Chondrocyte (in vitro differentiated cells): ENCODE data around the gene PDGFRB. TPM values are rescaled to one million over a fixed set of nuclear protein-coding genes. Genes with fewer than 3 reads are reported as not detected.

ENCODE experiments used
- DNase-seq: peaks from one replicate; pipeline ENCODE4 v3.0.0; 2021; ENCODE audit warnings: mixed read lengths, low spot score
- H3K27ac Mint-ChIP-seq: one replicate; pipeline ENCODE4 v1.8.0; 2021; ENCODE audit warnings: mild to moderate bottlenecking, moderate library complexity, mixed read lengths; ENCODE audit not compliant: unreplicated experiment
- H3K27me3 Mint-ChIP-seq: 2 replicates; pipeline ENCODE4 v1.8.0; 2021; ENCODE audit warnings: low read depth, mixed read lengths
- H3K36me3 Mint-ChIP-seq: 2 replicates; pipeline ENCODE4 v1.8.0; 2021; ENCODE audit warnings: low read depth, mixed read lengths
- H3K4me1 Mint-ChIP-seq: 2 replicates; pipeline ENCODE4 v1.8.0; 2021; ENCODE audit warnings: low read depth, mild to moderate bottlenecking, mixed read lengths
- H3K4me3 Mint-ChIP-seq: one replicate; pipeline ENCODE4 v1.8.0; 2021; ENCODE audit warnings: mild to moderate bottlenecking, moderate library complexity, mixed read lengths; ENCODE audit not compliant: unreplicated experiment
- H3K9me3 Mint-ChIP-seq: 2 replicates; pipeline ENCODE4 v1.8.0; 2021; ENCODE audit warnings: low read depth, mixed read lengths
- CTCF ChIP-seq: fragments of 200-600 bp; sonication (generic); IDR thresholded peaks from 2 replicates; pipeline ENCODE4 v1.5.0; 2021; ENCODE audit warnings: antibody characterized with exemption, mild to moderate bottlenecking, moderate library complexity
- long read RNA-seq: library from polyadenylated mRNA; stranded (forward); transcript quantifications from one replicate; pipeline ENCODE4 v2.0.0, GENCODE V29; 2021
- total RNA-seq: library from RNA; stranded (reverse); gene quantifications from 3 replicates; pipeline ENCODE4 v1.2.1, GENCODE V29; 2021

Gene PDGFRB
- 331 to 532 TPM (median 499 TPM) in 3 replicates for total RNA-seq
- long read RNA-seq, full-length matches to known transcripts = 276 of 578 reads
- long read RNA-seq, partial matches to known transcripts = 149 of 578 reads
- long read RNA-seq, other reads (novel, unspliced or antisense) = 153 of 578 reads

GRCh38 chr5:150155258-150156026 lies at the start of gene PDGFRB:
Gene PDGFRB, minus strand, starts transcription at chr5:150155845. Its CDS starts 18,798 bp downstream, at chr5:150137047.
- Mint-ChIP-seq H3K4me3 (peak within 1 kb of the TSS; percentile 90), H3K9me3 (no peaks in the 10 kb centered on the region), H3K27ac (peak within 1 kb of the TSS; percentile 97), H3K36me3 (peaks cover 19% of the 10 kb centered on the region), H3K27me3 (no peaks in the 10 kb centered on the region), H3K4me1 (peaks cover 86% of the 10 kb centered on the region)
- TF ChIP-seq CTCF = peak; percentile 31
- DNase-seq = no peak

- Mint-ChIP-seq H3K36me3 (no peaks in the 10 kb centered on the region), H3K4me1 (no peaks in the 10 kb centered on the region), H3K27me3 (peaks cover 6% of the 10 kb centered on the region), H3K9me3 (no peaks in the 10 kb centered on the region), H3K4me3 (no peak overlapping the region), H3K27ac (no peak overlapping the region)
- DNase-seq = no peak
- TF ChIP-seq CTCF = no peak
These were observed 48.9 kb upstream of the PDGFRB start for GRCh38 chr5:150204590-150204960.

GRCh38 chr5:150203832-150204589 lies 48.4 kb upstream of the PDGFRB start:
- Mint-ChIP-seq H3K27ac (no peak overlapping the region), H3K9me3 (no peaks in the 10 kb centered on the region), H3K4me1 (no peaks in the 10 kb centered on the region), H3K27me3 (peaks cover 12% of the 10 kb centered on the region), H3K4me3 (no peak overlapping the region), H3K36me3 (no peaks in the 10 kb centered on the region)
- TF ChIP-seq CTCF = no peak
- no peak for DNase-seq

GRCh38 chr5:150202501-150202900 lies 46.9 kb upstream of the PDGFRB start:
- DNase-seq = no peak
- Mint-ChIP-seq H3K4me3 (no peak overlapping the region), H3K27ac (no peak overlapping the region), H3K4me1 (no peaks in the 10 kb centered on the region), H3K9me3 (no peaks in the 10 kb centered on the region), H3K27me3 (peaks cover 21% of the 10 kb centered on the region), H3K36me3 (no peaks in the 10 kb centered on the region)
- TF ChIP-seq CTCF = no peak

- H3K4me1 Mint-ChIP-seq = no peaks in the 10 kb centered on the region
- no peak overlapping the region for H3K27ac Mint-ChIP-seq
- H3K36me3 Mint-ChIP-seq = no peaks in the 10 kb centered on the region
- H3K9me3 Mint-ChIP-seq = no peaks in the 10 kb centered on the region
- TF ChIP-seq CTCF = no peak
- DNase-seq = no peak
- no peak overlapping the region for H3K4me3 Mint-ChIP-seq
- peaks cover 25% of the 10 kb centered on the region for H3K27me3 Mint-ChIP-seq
These were observed 41.8 kb upstream of the PDGFRB start for GRCh38 chr5:150197476-150197875.
